C4-2B (cell line): ENCODE measurements around the gene SNU13.
"Not testable (repeated sequence)": the region's sequence is repeated elsewhere in the genome, so short reads cannot be mapped to it uniquely, and the experiment has no call there.

Experiments used
- CTCF ChIP-seq: fragments of 450-650 bp; conservative IDR thresholded peaks from 2 replicates; pipeline ENCODE4 v1.5.1; 2017; ENCODE audit warnings: mild to moderate bottlenecking
- ZFX ChIP-seq: fragments of 450-650 bp; IDR thresholded peaks from 2 replicates; pipeline ENCODE4 v1.6.1; 2017

- TF ChIP-seq CTCF, ZFX: not testable (repeated sequence)
Observed at GRCh38 chr22:41686890-41687289, 1.8 kb downstream of the SNU13 start.
